Sigmoid colon (tissue), 4 donors: ENCODE measurements around the gene FASN.

Experiments
- EP300 ChIP-seq, 4 donors: sonication (generic); formaldehyde crosslinking; IDR thresholded peaks; one replicate each; pipeline ENCODE4 v1.6.1; 2017; ENCODE audit warnings: antibody characterized with exemption in 4 of 4
- POLR2A ChIP-seq, 2 donors: fragments of 450-650 bp; IDR thresholded peaks; one replicate each; pipeline ENCODE4 v1.6.1; 2016; ENCODE audit warnings: antibody characterized with exemption in 2 of 2, mild to moderate bottlenecking in 2 of 2, moderate library complexity in 2 of 2
- POLR2AphosphoS5 ChIP-seq, 4 donors: sonication (generic); formaldehyde crosslinking; IDR thresholded peaks; one replicate each; pipeline ENCODE4 v1.6.1; 2017; ENCODE audit warnings: antibody characterized with exemption in 4 of 4
- TF ChIP-seq, protein P1 (sequence below), 4 experiments: fragments of 450-650 bp in 3 of 4; fragments of 200-600 bp in 1 of 4; IDR thresholded peaks; one replicate each; pipeline ENCODE4 v1.5.1; 2016 to 2019; ENCODE audit warnings: antibody characterized with exemption in 4 of 4, mild to moderate bottlenecking in 3 of 4, moderate library complexity in 2 of 4

GRCh38 chr17:82065638-82066303 is 32.3 kb downstream of the FASN start, which contains the start of gene DUS1L:
- TF ChIP-seq, protein P1, sequence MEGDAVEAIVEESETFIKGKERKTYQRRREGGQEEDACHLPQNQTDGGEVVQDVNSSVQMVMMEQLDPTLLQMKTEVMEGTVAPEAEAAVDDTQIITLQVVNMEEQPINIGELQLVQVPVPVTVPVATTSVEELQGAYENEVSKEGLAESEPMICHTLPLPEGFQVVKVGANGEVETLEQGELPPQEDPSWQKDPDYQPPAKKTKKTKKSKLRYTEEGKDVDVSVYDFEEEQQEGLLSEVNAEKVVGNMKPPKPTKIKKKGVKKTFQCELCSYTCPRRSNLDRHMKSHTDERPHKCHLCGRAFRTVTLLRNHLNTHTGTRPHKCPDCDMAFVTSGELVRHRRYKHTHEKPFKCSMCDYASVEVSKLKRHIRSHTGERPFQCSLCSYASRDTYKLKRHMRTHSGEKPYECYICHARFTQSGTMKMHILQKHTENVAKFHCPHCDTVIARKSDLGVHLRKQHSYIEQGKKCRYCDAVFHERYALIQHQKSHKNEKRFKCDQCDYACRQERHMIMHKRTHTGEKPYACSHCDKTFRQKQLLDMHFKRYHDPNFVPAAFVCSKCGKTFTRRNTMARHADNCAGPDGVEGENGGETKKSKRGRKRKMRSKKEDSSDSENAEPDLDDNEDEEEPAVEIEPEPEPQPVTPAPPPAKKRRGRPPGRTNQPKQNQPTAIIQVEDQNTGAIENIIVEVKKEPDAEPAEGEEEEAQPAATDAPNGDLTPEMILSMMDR (IDR thresholded peaks at IDR 0.05): no peak
- TF ChIP-seq POLR2A (IDR thresholded peaks at IDR 0.05) (no peak), EP300 (IDR thresholded peaks at IDR 0.05) (no peak), POLR2AphosphoS5 (IDR thresholded peaks at IDR 0.05) (peak in 3 of 4 donors; percentile 41 to 64 (median 50))
